ENCODE results near the gene VPS45. TPM values are rescaled to one million over a fixed set of nuclear protein-coding genes. Genes with fewer than 3 reads are reported as not detected.
A peak's percentile ranks its signal among the peaks of the same experiment; 100 is the strongest.
"Not testable (repeated sequence)": the region's sequence is repeated elsewhere in the genome, so short reads cannot be mapped to it uniquely, and the experiment has no call there.

VPS45 gene
- total RNA-seq, 1 donor from 2014 or later = 48.9 TPM

- ATAC-seq (ENCODE audit: poor library complexity) (no peak), DNase-seq (no peak)
- intact Hi-C loops (cut with DNase I) = no loop called here
Measured at GRCh38 chr1:150111670-150112069, 44.1 kb downstream of the VPS45 start.

GRCh38 chr1:150115121-150115520 is 47.5 kb downstream of the VPS45 start:
- intact Hi-C loops (cut with DNase I) = no loop called here
- DNase-seq (no peak), ATAC-seq (ENCODE audit: poor library complexity) (no peak)

- intact Hi-C loops (cut with DNase I) = no loop called here
- DNase-seq (no peak), ATAC-seq (ENCODE audit: poor library complexity) (no peak)
Measured at GRCh38 chr1:150118716-150119115, 51.1 kb downstream of the VPS45 start.

- intact Hi-C loops (cut with DNase I) = no loop called here
- ATAC-seq (ENCODE audit: poor library complexity) = no peak
- no peak for DNase-seq
Measured at GRCh38 chr1:150121236-150121862, 53.8 kb downstream of the VPS45 start.

GRCh38 chr1:150126811-150127210 is 59.2 kb downstream of the VPS45 start:
- intact Hi-C loops (cut with DNase I) = no loop called here
- no peak for ATAC-seq (ENCODE audit: poor library complexity)

GRCh38 chr1:150127464-150127863 is 59.9 kb downstream of the VPS45 start:
- DNase-seq = no peak
- intact Hi-C loops (cut with DNase I) = no loop called here
- ATAC-seq (ENCODE audit: poor library complexity) = no peak

More at GRCh38 chr1:150126811-150127210, 59.2 kb downstream of the VPS45 start:
- no peak for DNase-seq

- no peak for ATAC-seq (ENCODE audit: poor library complexity)
- intact Hi-C loops (cut with DNase I) = no loop called here
Measured at GRCh38 chr1:150127868-150128267, 60.3 kb downstream of the VPS45 start.

GRCh38 chr1:150132372-150132771 is 64.8 kb downstream of the VPS45 start:
- DNase-seq = no peak
- ATAC-seq (ENCODE audit: poor library complexity) = no peak
- intact Hi-C loops (cut with DNase I) = no loop called here

More at GRCh38 chr1:150127868-150128267, 60.3 kb downstream of the VPS45 start:
- DNase-seq = no peak

- no peak for DNase-seq
- intact Hi-C loops (cut with DNase I) = no loop called here
- no peak for ATAC-seq (ENCODE audit: poor library complexity)
Measured at GRCh38 chr1:150134537-150134936, 67.0 kb downstream of the VPS45 start.

GRCh38 chr1:150135400-150135799 is 67.8 kb downstream of the VPS45 start:
- intact Hi-C loops (cut with DNase I); DNase-seq; ATAC-seq (ENCODE audit: poor library complexity): not testable (repeated sequence)

GRCh38 chr1:150138044-150138443 is 70.5 kb downstream of the VPS45 start:
- DNase-seq = no peak
- intact Hi-C loops (cut with DNase I) = no loop called here
- ATAC-seq (ENCODE audit: poor library complexity) = no peak

- intact Hi-C loops (cut with DNase I) = no loop called here
- no peak for DNase-seq
- ATAC-seq (ENCODE audit: poor library complexity) = no peak
Measured at GRCh38 chr1:150141452-150141851, 73.9 kb downstream of the VPS45 start.

GRCh38 chr1:150142083-150142482 is 74.5 kb downstream of the VPS45 start:
- DNase-seq = no peak
- ATAC-seq (ENCODE audit: poor library complexity) = no peak
- intact Hi-C loops (cut with DNase I) = no loop called here

- DNase-seq (no peak), ATAC-seq (ENCODE audit: poor library complexity) (no peak)
- intact Hi-C loops (cut with DNase I) = no loop called here
Measured at GRCh38 chr1:150144606-150145005, 77.0 kb downstream of the VPS45 start.

- intact Hi-C loops (cut with DNase I); DNase-seq; ATAC-seq (ENCODE audit: poor library complexity): not testable (repeated sequence)
Measured at GRCh38 chr1:150146016-150146415, 78.4 kb downstream of the VPS45 start.

GRCh38 chr1:150146849-150147542 is 79.4 kb downstream of the VPS45 start:
- intact Hi-C loops (cut with DNase I) = no loop called here
- DNase-seq (no peak), ATAC-seq (ENCODE audit: poor library complexity) (no peak)

- no peak for ATAC-seq (ENCODE audit: poor library complexity)
- intact Hi-C loops (cut with DNase I) = no loop called here
- no peak for DNase-seq
Measured at GRCh38 chr1:150148837-150149270, 81.3 kb downstream of the VPS45 start.

GRCh38 chr1:150149271-150150132 is 81.9 kb downstream of the VPS45 start, which contains the start of gene PLEKHO1:
TSS of gene PLEKHO1 (plus strand) at chr1:150149916. CDS start at chr1:150150258, 342 bp downstream.
- DNase-seq = peak; percentile 91
- intact Hi-C loops (cut with DNase I) = loop anchor here (10.0 kb wide), 2 partner anchors 45 to 85 kb away; partner anchors contain the start of gene ANP32E
- peak; percentile 82 for ATAC-seq (ENCODE audit: poor library complexity)

All from Right ventricle myocardium superior (tissue), 1 donor.